Esophagus squamous epithelium (tissue), 5 donors: ENCODE measurements around the gene DLEC1. TPM values are rescaled to one million over a fixed set of nuclear protein-coding genes. Genes with fewer than 3 reads are reported as not detected.
"Not testable (repeated sequence)": the region's sequence is repeated elsewhere in the genome, so short reads cannot be mapped to it uniquely, and the experiment has no call there.

Source experiments
- DNase-seq: peaks from one replicate; lab custom pipeline; 2025; lab: John Stamatoyannopoulos, UW
- H3K27ac ChIP-seq, 4 donors: fragments of 200-600 bp; sonication (generic); one replicate each; pipeline ENCODE4 v1.5.1; 2016 to 2019; ENCODE audit warnings: mild to moderate bottlenecking in 1 of 4
- H3K27me3 ChIP-seq, 4 donors: fragments of 200-600 bp; sonication (generic); 1 replicate in 3 of 4; 2 replicates in 1 of 4; pipeline versions ENCODE4 v1.5.1 to v1.6.0; 2017 to 2021; ENCODE audit warnings: antibody characterized with exemption in 1 of 4
- H3K36me3 ChIP-seq, 3 donors: fragments of 200-600 bp; sonication (generic); one replicate each; pipeline ENCODE4 v1.5.1; 2016 to 2019
- H3K4me1 ChIP-seq, 3 donors: fragments of 200-600 bp; sonication (generic); one replicate each; pipeline ENCODE4 v1.5.1; 2017 to 2019
- H3K4me3 ChIP-seq, 4 donors: fragments of 200-600 bp; sonication (generic); 1 replicate in 3 of 4; 2 replicates in 1 of 4; pipeline ENCODE4 v1.5.1; 2016 to 2019; ENCODE audit warnings: mild to moderate bottlenecking in 2 of 4, moderate library complexity in 1 of 4
- H3K9me3 ChIP-seq, 3 donors: fragments of 200-600 bp; sonication (generic); one replicate each; pipeline ENCODE4 v1.5.1; 2016 to 2019
- POLR2A ChIP-seq, 4 donors: fragments of 450-650 bp; IDR thresholded peaks; one replicate each; pipeline ENCODE4 v1.6.1; 2017; ENCODE audit warnings: antibody characterized with exemption in 4 of 4, mild to moderate bottlenecking in 4 of 4, moderate library complexity in 3 of 4
- WGBS, 2 donors: methylation state at CpG; one replicate each; pipeline ENCODE4 v1.1.5; 2018; 5-methylcytosine and 5-hydroxymethylcytosine counted together
- intact Hi-C: fragments of 100-400 bp; cut with DNase I; formaldehyde crosslinking; loops from one replicate; pipeline ENCODE4 v1.15.0; 2022
- total RNA-seq, 4 donors: library from RNA; depleted of rRNA; stranded (reverse); fragments of >200 nt; gene quantifications; one replicate each; pipeline ENCODE4 v1.1.0, GENCODE V29; 2016
- TF ChIP-seq, protein P1 (sequence below), 6 experiments: fragments of 450-650 bp in 4 of 6; fragments of 200-600 bp in 2 of 6; sonication (generic) in 2 of 6; IDR thresholded peaks; one replicate each; pipeline ENCODE4 v1.5.1; 2016 to 2019; ENCODE audit warnings: antibody characterized with exemption in 6 of 6, mild to moderate bottlenecking in 4 of 6, moderate library complexity in 4 of 6
- donor health status: DM: yes; HTN: yes; CAD: no.

Gene DLEC1
- total RNA-seq, 4 donors from 2014 or later: 0.19 TPM; not detected in 3

DNA sequence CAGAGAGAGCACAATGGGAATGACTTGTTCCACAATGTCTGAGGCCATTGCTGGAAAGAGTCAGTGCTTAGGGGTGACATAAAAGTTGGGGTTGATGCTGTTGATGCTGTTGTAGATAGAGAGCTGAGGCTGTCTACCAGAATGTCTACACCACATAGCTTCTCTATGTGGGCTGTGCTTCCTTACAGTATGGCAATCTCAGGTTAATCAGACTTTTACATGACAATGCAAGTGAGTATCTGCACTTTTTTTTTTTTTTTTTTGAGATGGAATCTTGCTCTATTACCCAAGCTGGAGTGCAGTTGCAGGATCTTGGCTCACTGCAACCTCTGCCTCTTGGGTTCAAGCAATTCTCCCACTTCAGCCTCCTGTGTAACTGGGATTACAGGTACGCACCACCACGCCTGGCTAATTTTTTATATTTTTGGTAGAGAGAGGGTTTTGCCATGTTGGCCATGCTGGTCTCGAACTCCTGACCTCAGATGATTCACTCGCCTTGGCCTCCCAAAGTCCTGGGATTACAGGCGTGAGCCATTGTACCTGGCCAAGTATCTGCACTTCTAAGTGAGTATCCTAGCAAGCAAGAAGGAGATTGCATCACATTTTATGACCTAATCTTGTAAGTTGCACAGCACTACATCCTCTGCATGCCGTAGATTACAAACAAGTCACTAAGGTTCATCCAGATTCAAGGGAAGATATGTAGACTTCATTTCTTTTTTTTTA is 28.7 kb downstream of the DLEC1 start:
- intact Hi-C loops: no loop called here

DNA sequence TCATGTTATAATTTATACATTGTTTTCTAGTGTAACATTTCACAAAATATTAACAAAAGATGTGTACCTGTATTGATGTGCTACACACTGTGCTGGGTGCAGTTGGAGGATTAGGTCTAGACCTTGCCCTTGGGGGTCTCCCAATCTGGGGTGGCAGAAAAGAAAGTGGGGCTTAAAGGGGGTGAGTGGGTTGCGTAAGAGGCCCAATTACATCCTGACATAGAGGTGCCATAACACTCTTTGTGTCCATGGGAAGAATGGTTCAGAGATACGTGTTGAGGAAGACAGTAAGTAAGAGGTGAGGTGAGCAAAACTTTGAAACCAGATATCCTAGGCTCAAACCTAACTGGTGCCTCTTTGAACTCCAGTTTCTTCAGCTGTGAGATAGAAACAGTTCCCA is 31.0 kb downstream of the DLEC1 start:
- 86 to 89% methylated on average over 2 of the region's 2 CpGs for WGBS, 2 donors

More for the DNA sequence above, 28.7 kb downstream of the DLEC1 start:
- Histone ChIP-seq H3K27ac (no peak overlapping the region), H3K9me3 (no peaks in the 10 kb centered on the region), H3K27me3 (no peaks in the 10 kb centered on the region), H3K4me1 (peaks cover 0 to 2% (median 0%) of the 10 kb centered on the region in 3 donors), H3K4me3 (no peak overlapping the region), H3K36me3 (no peaks in the 10 kb centered on the region)
- DNase-seq: no peak
- no peak for TF ChIP-seq POLR2A (IDR thresholded peaks at IDR 0.05)
- TF ChIP-seq, protein P1, sequence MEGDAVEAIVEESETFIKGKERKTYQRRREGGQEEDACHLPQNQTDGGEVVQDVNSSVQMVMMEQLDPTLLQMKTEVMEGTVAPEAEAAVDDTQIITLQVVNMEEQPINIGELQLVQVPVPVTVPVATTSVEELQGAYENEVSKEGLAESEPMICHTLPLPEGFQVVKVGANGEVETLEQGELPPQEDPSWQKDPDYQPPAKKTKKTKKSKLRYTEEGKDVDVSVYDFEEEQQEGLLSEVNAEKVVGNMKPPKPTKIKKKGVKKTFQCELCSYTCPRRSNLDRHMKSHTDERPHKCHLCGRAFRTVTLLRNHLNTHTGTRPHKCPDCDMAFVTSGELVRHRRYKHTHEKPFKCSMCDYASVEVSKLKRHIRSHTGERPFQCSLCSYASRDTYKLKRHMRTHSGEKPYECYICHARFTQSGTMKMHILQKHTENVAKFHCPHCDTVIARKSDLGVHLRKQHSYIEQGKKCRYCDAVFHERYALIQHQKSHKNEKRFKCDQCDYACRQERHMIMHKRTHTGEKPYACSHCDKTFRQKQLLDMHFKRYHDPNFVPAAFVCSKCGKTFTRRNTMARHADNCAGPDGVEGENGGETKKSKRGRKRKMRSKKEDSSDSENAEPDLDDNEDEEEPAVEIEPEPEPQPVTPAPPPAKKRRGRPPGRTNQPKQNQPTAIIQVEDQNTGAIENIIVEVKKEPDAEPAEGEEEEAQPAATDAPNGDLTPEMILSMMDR (IDR thresholded peaks at IDR 0.05): no peak
- 80 to 81% methylated on average over 3 to 6 of the region's 6 CpGs for WGBS, 2 donors

DNA sequence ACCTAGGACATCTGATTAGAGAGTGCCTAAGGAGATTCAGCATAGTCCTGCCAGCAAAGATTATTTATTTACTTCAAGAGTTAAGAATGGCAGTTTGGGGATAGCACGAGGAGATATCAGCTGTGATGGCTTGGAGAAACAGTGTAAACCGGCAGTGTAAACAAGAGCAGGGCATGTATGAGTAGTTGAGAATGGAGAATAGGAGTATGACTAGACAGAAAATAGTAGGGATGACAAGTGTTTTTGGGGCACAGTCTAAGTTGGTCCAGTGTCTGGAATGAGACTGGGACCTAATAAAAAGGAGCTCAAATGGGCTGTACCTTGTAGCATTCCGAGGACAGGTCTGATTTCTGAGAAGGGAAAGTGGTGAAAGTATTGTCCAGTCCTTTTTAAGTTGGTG is 38.1 kb downstream of the DLEC1 start:
- H3K27ac ChIP-seq, H3K36me3 ChIP-seq, H3K4me3 ChIP-seq, H3K4me1 ChIP-seq, H3K9me3 ChIP-seq, intact Hi-C loops, H3K27me3 ChIP-seq, DNase-seq: not testable (repeated sequence)
- 51 to 57% methylated on average over 3 of the region's 3 CpGs for WGBS, 2 donors

More for the DNA sequence above, 31.0 kb downstream of the DLEC1 start:
- no peak overlapping the region for H3K27ac ChIP-seq
- H3K36me3 ChIP-seq: no peaks in the 10 kb centered on the region
- H3K4me1 ChIP-seq: no peaks in the 10 kb centered on the region
- no peak overlapping the region for H3K4me3 ChIP-seq
- H3K27me3 ChIP-seq: no peaks in the 10 kb centered on the region
- intact Hi-C loops: no loop called here
- DNase-seq: no peak
- no peaks in the 10 kb centered on the region for H3K9me3 ChIP-seq
- TF ChIP-seq, protein P1 (IDR thresholded peaks at IDR 0.05): no peak
- TF ChIP-seq POLR2A (IDR thresholded peaks at IDR 0.05): no peak

DNA sequence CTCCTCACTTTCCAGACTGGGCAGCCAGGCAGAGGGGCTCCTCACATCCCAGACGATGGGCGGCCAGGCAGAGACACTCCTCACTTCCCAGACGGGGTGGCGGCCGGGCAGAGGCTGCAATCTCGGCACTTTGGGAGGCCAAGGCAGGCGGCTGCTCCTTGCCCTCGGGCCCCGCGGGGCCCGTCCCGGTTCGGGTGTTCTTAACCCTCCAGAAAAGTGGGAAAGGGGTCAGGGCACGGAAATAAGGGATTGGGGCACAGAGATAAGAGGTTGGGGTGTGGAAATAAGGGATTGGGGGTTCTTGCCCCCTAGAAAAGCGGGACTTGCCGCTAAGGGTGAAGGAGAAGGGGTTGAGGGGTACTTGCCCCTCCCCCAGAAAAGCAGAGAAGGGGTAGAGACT is 43.3 kb downstream of the DLEC1 start:
- H3K36me3 ChIP-seq, H3K27ac ChIP-seq, H3K27me3 ChIP-seq, H3K4me1 ChIP-seq, H3K4me3 ChIP-seq, intact Hi-C loops, DNase-seq: not testable (repeated sequence)
- WGBS, 2 donors: 50% methylated on average over 1 of the region's 16 CpGs; no CpG with 5 or more reads in 1 of the 2 donors
- peaks cover 0 to 29% (median 0%) of the 10 kb centered on the region in 3 donors for H3K9me3 ChIP-seq

DNA sequence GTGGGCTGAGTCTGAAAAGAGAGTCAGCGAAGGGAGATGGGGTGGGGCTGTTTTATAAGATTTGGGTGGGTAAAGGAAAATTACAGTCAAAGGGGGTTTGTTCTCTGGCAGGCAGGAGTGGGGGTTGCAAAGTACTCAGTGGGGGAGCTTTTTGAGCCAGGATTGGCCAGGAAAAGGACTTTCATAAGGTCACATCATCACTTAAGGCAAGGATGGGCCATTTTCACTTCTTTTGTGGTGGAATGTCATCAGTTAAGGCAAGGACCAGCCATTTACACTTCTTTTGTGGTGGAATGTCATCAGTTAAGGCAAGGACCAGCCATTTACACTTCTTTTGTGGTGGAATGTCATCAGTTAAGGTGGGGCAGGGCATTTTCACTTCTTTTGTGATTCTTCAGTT is 44.2 kb downstream of the DLEC1 start:
- H3K9me3 ChIP-seq: peaks cover 0 to 29% (median 0%) of the 10 kb centered on the region in 3 donors
- H3K36me3 ChIP-seq, DNase-seq, H3K27me3 ChIP-seq, H3K4me1 ChIP-seq, intact Hi-C loops, H3K27ac ChIP-seq, H3K4me3 ChIP-seq: not testable (repeated sequence)
- WGBS, 2 donors: no CpG with 5 or more reads among the region's 1 CpG

DNA sequence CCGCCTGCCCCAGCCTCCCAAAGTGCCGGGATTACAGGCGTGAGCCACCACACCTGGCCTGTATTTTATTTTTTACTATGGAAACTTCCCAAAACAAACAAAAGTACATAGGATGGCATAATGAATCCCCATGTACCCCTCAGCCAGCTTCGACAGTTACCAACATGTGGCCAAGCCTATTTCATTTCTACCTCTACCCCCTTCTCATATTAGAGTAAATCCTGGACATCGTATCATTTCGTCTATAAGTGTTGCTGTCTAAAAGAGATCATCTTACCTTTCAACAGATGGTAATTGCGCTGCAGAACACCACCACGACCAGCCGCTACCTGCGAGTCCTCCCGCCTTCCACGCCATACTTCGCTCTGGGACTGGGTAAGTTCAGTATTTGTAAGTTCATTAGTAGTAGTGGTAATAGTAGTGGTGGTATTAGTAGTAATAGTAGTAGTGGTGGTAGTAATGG is 44.9 kb downstream of the DLEC1 start:
- whole genome bisulfite sequencing, 2 donors: 87 to 88% methylated on average over 13 of the region's 13 CpGs
- H3K27ac ChIP-seq: no peak overlapping the region
- H3K36me3 ChIP-seq: no peaks in the 10 kb centered on the region
- H3K9me3 ChIP-seq: peaks cover 0 to 29% (median 0%) of the 10 kb centered on the region in 3 donors
- intact Hi-C loops: no loop called here
- H3K4me3 ChIP-seq: no peak overlapping the region
- H3K4me1 ChIP-seq: no peaks in the 10 kb centered on the region
- H3K27me3 ChIP-seq: no peaks in the 10 kb centered on the region
- DNase-seq: no peak
- TF ChIP-seq, protein P1 (IDR thresholded peaks at IDR 0.05): no peak
- TF ChIP-seq POLR2A (IDR thresholded peaks at IDR 0.05): no peak
